ENCODE measurements around the gene PAIP2.
"Not testable (repeated sequence)": the region's sequence is repeated elsewhere in the genome, so short reads cannot be mapped to it uniquely, and the experiment has no call there.

DNA sequence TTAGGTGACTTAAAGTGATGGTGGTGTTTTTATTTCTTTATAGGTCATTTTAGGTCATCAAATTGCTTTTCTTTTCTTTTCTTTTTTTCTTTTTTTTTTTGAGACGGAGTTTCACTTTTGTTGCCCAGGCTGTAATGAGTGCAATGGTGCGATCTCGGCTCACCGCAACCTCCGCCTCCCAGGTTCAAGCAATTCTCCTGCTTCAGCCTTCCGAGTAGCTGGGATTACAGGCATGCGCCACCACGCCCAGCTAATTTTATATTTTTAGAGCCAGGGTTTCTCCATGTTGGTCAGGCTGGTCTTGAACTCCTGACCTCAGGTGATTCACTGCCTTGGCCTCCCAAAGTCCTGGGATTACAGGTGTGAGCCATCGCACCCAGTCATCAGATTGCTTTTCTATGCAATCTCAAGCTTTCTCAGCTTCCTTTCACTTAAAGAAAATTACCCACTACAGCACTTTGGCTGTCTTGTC, 30.9 kb upstream of the PAIP2 start:
- TF ChIP-seq, protein P1, sequence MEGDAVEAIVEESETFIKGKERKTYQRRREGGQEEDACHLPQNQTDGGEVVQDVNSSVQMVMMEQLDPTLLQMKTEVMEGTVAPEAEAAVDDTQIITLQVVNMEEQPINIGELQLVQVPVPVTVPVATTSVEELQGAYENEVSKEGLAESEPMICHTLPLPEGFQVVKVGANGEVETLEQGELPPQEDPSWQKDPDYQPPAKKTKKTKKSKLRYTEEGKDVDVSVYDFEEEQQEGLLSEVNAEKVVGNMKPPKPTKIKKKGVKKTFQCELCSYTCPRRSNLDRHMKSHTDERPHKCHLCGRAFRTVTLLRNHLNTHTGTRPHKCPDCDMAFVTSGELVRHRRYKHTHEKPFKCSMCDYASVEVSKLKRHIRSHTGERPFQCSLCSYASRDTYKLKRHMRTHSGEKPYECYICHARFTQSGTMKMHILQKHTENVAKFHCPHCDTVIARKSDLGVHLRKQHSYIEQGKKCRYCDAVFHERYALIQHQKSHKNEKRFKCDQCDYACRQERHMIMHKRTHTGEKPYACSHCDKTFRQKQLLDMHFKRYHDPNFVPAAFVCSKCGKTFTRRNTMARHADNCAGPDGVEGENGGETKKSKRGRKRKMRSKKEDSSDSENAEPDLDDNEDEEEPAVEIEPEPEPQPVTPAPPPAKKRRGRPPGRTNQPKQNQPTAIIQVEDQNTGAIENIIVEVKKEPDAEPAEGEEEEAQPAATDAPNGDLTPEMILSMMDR (IDR thresholded peaks at IDR 0.05; ENCODE audit: poor library complexity): not testable (repeated sequence)
- not testable (repeated sequence) for TF ChIP-seq EZH2phosphoT487 (IDR thresholded peaks at IDR 0.05; ENCODE audit: low read depth, severe bottlenecking, unreplicated experiment)
